Muscle layer of duodenum (tissue), 2 donors: ENCODE data around the gene PTPRN2.
"Not testable (repeated sequence)": the region's sequence is repeated elsewhere in the genome, so short reads cannot be mapped to it uniquely, and the experiment has no call there.

Experiments used
- H3K27ac ChIP-seq: one replicate; pipeline ENCODE4 v1.7.0; 2013; ENCODE audit warnings: mild to moderate bottlenecking, low read length
- H3K27me3 ChIP-seq: one replicate; pipeline ENCODE4 v1.7.0; 2013; ENCODE audit warnings: low read depth, mild to moderate bottlenecking, control low read depth, low read length
- H3K36me3 ChIP-seq, 2 donors: one replicate each; pipeline ENCODE4 v1.7.0; 2013; ENCODE audit warnings: low read length in 2 of 2, control low read depth in 1 of 2, mild to moderate bottlenecking in 1 of 2; ENCODE audit not compliant: insufficient read depth in 2 of 2, control insufficient read depth in 1 of 2
- H3K4me1 ChIP-seq, 2 donors: one replicate each; pipeline ENCODE4 v1.7.0; 2013; ENCODE audit warnings: low read length in 2 of 2, mild to moderate bottlenecking in 2 of 2, control low read depth in 1 of 2, moderate library complexity in 1 of 2; ENCODE audit not compliant: insufficient read depth in 2 of 2, control insufficient read depth in 1 of 2
- H3K4me3 ChIP-seq, 2 donors: one replicate each; pipeline ENCODE4 v1.7.0; 2013; ENCODE audit warnings: low read length in 2 of 2, low read depth in 1 of 2, mild to moderate bottlenecking in 1 of 2
- H3K9me3 ChIP-seq, 2 donors: one replicate each; pipeline ENCODE4 v1.7.0; 2013; ENCODE audit warnings: low read length in 2 of 2, control low read depth in 1 of 2, mild to moderate bottlenecking in 1 of 2; ENCODE audit not compliant: control insufficient read depth in 1 of 2
- donor health status: healthy.

PTPRN2 gene

GRCh38 chr7:157490465-157490912, 1097.1 kb downstream of the PTPRN2 start:
- Histone ChIP-seq H3K27me3 (no peaks in the 10 kb centered on the region), H3K36me3 (no peaks in the 10 kb centered on the region), H3K4me3 (no peak overlapping the region), H3K9me3 (no peaks in the 10 kb centered on the region), H3K4me1 (no peaks in the 10 kb centered on the region), H3K27ac (no peak overlapping the region)

GRCh38 chr7:157489870-157490269, 1097.8 kb downstream of the PTPRN2 start:
- H3K27ac ChIP-seq, H3K36me3 ChIP-seq, H3K9me3 ChIP-seq, H3K27me3 ChIP-seq, H3K4me3 ChIP-seq, H3K4me1 ChIP-seq: not testable (repeated sequence)
